HL-60 (cell line): ENCODE results near the gene CTTNBP2NL.
A peak's percentile ranks its signal among the peaks of the same experiment; 100 is the strongest.
"Not testable (repeated sequence)": the region's sequence is repeated elsewhere in the genome, so short reads cannot be mapped to it uniquely, and the experiment has no call there.

ENCODE experiments used
- DNase-seq, 2 experiments: peaks; one replicate each; pipeline ENCODE4 v3.0.0-alpha.2; 2010 to 2020; ENCODE audit warnings: low read depth in 1 of 2, low spot score in 1 of 2
- H3K27ac ChIP-seq: fragments of 250-450 bp; sonication (Bioruptor Pico); replicated peaks from 2 replicates; pipeline ENCODE4 v1.5.1; 2020; ENCODE audit warnings: mild to moderate bottlenecking, moderate library complexity
- H3K27me3 ChIP-seq: fragments of 250-450 bp; sonication (Bioruptor Pico); 2 replicates; pipeline ENCODE4 v1.5.1; 2021; ENCODE audit warnings: mild to moderate bottlenecking, moderate library complexity; ENCODE audit not compliant: insufficient read depth, poor library complexity, severe bottlenecking
- H3K4me3 ChIP-seq: replicated peaks from 2 replicates; pipeline ENCODE4 v1.5.1; 2011; ENCODE audit warnings: mild to moderate bottlenecking, control low read depth, low read length; ENCODE audit not compliant: insufficient read depth
- GABPA ChIP-seq: IDR thresholded peaks from 2 replicates; pipeline ENCODE4 v1.6.1; 2012; ENCODE audit warnings: low read depth
- POLR2AphosphoS5 ChIP-seq: IDR thresholded peaks from 2 replicates; pipeline ENCODE4 v1.6.1; 2012; ENCODE audit warnings: low read depth
- SPI1 ChIP-seq: IDR thresholded peaks from 2 replicates; pipeline ENCODE4 v1.6.1; 2012; ENCODE audit warnings: low read depth, mild to moderate bottlenecking, borderline replicate concordance
- TF ChIP-seq, protein P1 (sequence below): IDR thresholded peaks from 2 replicates; pipeline ENCODE4 v1.6.1; 2012; ENCODE audit warnings: low read depth; ENCODE audit not compliant: insufficient replicate concordance
- TF ChIP-seq, protein P2 (sequence below): IDR thresholded peaks from one replicate; pipeline ENCODE4 v1.5.1; 2011; ENCODE audit warnings: low read length, control low read depth, inconsistent platforms; ENCODE audit not compliant: insufficient read depth

CTTNBP2NL gene

DNA sequence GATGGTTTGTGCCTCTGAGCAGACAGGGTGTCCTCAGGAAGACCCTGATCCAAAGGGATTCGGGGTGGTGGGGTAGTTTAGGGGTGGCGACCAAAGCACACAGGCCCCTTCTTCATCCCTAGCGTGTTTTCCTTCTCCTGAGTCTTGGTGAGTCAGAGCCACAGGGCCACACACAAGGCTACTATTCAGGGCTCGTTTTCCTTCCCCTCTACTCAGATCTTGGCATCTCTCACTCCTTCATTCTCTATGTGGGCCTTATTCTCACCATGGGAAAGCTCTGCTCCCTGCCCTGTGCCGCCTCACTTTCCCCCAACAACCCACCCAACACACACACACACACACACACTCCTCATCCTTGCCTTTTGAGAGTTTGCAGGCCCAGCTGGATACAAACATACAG, 69.1 kb downstream of the CTTNBP2NL start:
- H3K27me3 ChIP-seq: peaks cover 6% of the 10 kb centered on the region
- TF ChIP-seq POLR2AphosphoS5 (no peak), SPI1 (no peak), GABPA (no peak)
- TF ChIP-seq, protein P1, sequence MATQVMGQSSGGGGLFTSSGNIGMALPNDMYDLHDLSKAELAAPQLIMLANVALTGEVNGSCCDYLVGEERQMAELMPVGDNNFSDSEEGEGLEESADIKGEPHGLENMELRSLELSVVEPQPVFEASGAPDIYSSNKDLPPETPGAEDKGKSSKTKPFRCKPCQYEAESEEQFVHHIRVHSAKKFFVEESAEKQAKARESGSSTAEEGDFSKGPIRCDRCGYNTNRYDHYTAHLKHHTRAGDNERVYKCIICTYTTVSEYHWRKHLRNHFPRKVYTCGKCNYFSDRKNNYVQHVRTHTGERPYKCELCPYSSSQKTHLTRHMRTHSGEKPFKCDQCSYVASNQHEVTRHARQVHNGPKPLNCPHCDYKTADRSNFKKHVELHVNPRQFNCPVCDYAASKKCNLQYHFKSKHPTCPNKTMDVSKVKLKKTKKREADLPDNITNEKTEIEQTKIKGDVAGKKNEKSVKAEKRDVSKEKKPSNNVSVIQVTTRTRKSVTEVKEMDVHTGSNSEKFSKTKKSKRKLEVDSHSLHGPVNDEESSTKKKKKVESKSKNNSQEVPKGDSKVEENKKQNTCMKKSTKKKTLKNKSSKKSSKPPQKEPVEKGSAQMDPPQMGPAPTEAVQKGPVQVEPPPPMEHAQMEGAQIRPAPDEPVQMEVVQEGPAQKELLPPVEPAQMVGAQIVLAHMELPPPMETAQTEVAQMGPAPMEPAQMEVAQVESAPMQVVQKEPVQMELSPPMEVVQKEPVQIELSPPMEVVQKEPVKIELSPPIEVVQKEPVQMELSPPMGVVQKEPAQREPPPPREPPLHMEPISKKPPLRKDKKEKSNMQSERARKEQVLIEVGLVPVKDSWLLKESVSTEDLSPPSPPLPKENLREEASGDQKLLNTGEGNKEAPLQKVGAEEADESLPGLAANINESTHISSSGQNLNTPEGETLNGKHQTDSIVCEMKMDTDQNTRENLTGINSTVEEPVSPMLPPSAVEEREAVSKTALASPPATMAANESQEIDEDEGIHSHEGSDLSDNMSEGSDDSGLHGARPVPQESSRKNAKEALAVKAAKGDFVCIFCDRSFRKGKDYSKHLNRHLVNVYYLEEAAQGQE: no peak
- TF ChIP-seq, protein P2, sequence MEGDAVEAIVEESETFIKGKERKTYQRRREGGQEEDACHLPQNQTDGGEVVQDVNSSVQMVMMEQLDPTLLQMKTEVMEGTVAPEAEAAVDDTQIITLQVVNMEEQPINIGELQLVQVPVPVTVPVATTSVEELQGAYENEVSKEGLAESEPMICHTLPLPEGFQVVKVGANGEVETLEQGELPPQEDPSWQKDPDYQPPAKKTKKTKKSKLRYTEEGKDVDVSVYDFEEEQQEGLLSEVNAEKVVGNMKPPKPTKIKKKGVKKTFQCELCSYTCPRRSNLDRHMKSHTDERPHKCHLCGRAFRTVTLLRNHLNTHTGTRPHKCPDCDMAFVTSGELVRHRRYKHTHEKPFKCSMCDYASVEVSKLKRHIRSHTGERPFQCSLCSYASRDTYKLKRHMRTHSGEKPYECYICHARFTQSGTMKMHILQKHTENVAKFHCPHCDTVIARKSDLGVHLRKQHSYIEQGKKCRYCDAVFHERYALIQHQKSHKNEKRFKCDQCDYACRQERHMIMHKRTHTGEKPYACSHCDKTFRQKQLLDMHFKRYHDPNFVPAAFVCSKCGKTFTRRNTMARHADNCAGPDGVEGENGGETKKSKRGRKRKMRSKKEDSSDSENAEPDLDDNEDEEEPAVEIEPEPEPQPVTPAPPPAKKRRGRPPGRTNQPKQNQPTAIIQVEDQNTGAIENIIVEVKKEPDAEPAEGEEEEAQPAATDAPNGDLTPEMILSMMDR: no peak
- no peak for DNase-seq
- H3K27ac ChIP-seq: no peak overlapping the region
- no peak overlapping the region for H3K4me3 ChIP-seq

DNA sequence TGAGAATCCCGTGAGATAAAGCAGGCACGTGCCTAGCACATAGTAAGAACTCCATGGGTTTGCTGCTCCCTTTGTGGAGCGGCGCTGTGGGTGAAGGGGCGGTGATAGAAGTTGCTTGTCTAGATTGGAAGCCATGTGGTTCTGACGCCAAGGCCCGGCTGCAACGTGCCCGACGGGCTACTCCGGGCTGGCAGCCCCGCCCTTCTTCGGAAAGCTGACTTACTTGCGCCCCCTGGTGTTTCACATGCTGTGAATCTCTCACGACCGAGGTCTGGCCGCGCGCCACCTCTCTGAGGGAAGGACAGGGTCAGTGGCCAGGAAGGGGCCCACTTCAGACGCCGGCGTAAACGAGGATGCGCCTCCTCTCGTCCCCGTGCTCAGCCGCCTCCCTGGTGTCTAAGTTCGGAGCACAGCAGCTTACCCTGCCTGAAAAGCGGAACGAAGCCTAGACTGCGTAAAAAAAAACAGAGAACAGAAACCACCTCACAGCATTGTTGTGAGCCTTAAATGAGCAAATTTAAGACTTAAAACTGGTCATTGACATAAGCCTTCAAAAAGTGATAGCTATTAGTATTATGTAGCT, 70.2 kb downstream of the CTTNBP2NL start:
- Histone ChIP-seq H3K4me3 (0 out of 2 replicates have a peak overlapping the region, but pooled peaks have one; percentile 18), H3K27ac (no peak overlapping the region), H3K27me3 (peaks cover under 1% of the 10 kb centered on the region)
- peak; percentile 84 to 90 for DNase-seq
- TF ChIP-seq SPI1: no peak
- TF ChIP-seq, protein P2: peak; percentile 54

DNA sequence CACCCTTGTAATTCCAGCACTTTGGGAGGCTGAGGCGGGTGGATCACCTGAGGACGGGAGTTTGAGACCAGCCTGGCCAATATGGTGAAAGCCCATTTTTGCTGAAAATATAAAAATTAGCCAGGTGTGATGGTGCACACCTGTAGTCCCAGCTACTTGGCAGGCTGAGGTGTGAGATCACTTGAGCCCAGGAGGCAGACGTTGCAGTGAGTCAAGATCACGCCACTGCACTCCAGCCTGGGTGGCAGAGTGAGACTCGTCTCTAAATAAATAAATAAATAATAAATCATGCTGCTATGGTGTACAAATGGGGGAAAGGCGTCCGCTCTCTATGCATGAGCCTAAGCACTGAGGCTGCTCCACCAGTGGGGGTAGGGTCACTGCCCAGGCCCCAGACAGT, 74.3 kb downstream of the CTTNBP2NL start:
- not testable (repeated sequence) for H3K4me3 ChIP-seq, H3K27ac ChIP-seq, H3K27me3 ChIP-seq, DNase-seq

DNA sequence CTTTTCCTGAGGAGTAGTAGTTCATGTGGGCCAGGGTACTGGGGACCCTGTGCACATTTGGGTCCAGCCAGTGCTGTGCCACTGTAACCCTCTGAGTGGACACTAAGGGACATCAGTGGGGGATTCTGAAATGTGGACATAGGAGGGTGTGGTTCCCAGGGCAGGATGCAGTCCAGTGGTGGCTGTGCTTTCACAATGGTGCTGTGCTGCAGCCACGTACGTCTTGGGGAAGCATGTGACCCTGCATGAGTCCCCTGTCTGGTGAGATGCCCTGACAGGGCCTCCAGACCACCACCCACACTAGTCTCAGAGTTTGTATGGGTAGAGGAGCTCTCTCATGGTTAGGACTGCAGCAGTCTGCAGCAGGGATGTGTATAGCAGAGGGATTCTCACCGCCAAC, 75.0 kb downstream of the CTTNBP2NL start:
- no peak for DNase-seq
- Histone ChIP-seq H3K4me3 (no peak overlapping the region), H3K27ac (no peak overlapping the region), H3K27me3 (peaks cover 2% of the 10 kb centered on the region)
- TF ChIP-seq SPI1 (no peak), GABPA (no peak), POLR2AphosphoS5 (no peak)
- TF ChIP-seq, protein P2: no peak
- TF ChIP-seq, protein P1: no peak
